ENCODE results near the gene APOBR. TPM values are rescaled to one million over a fixed set of nuclear protein-coding genes. Genes with fewer than 3 reads are reported as not detected.
A peak's percentile ranks its signal among the peaks of the same experiment; 100 is the strongest.

The APOBR gene
- total and polyA plus RNA-seq, 2 of the 13 experiments (the other 11 are each of a cell fraction or from before 2014, with no cell fraction given), result 0.03 TPM; not detected in 1

- no peak for TF ChIP-seq ZNF256 (CRISPR knock-in tag; conservative IDR thresholded peaks at IDR 0.05)
- TF ChIP-seq, protein P1, sequence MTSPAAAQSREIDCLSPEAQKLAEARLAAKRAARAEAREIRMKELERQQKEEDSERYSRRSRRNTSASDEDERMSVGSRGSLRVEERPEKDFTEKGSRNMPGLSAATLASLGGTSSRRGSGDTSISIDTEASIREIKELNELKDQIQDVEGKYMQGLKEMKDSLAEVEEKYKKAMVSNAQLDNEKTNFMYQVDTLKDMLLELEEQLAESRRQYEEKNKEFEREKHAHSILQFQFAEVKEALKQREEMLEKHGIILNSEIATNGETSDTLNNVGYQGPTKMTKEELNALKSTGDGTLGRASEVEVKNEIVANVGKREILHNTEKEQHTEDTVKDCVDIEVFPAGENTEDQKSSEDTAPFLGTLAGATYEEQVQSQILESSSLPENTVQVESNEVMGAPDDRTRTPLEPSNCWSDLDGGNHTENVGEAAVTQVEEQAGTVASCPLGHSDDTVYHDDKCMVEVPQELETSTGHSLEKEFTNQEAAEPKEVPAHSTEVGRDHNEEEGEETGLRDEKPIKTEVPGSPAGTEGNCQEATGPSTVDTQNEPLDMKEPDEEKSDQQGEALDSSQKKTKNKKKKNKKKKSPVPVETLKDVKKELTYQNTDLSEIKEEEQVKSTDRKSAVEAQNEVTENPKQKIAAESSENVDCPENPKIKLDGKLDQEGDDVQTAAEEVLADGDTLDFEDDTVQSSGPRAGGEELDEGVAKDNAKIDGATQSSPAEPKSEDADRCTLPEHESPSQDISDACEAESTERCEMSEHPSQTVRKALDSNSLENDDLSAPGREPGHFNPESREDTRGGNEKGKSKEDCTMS (CRISPR knock-in tag; conservative IDR thresholded peaks at IDR 0.05), result no peak
- TF ChIP-seq ELF1 (CRISPR knock-in tag; IDR thresholded peaks at IDR 0.05), result peak; percentile 100
- peak; percentile 88 for TF ChIP-seq U2AF2 (IDR thresholded peaks at IDR 0.05; ENCODE audit: low read depth, low read length)
- TF ChIP-seq GATAD2A (CRISPR knock-in tag; IDR thresholded peaks at IDR 0.05), result peak; percentile 55; the same call in 1 of the 2 replicates
- TF ChIP-seq ARNT2 (CRISPR knock-in tag; IDR thresholded peaks at IDR 0.05; ENCODE audit: low read depth), result peak; percentile 69
- no peak for TF ChIP-seq DPF2 (CRISPR knock-in tag; IDR thresholded peaks at IDR 0.05; ENCODE audit: borderline replicate concordance, low read depth)
- peak; percentile 92 for TF ChIP-seq HOXA3 (CRISPR knock-in tag; IDR thresholded peaks at IDR 0.05)
- TF ChIP-seq ARNTL (CRISPR knock-in tag; IDR thresholded peaks at IDR 0.05), result peak; percentile 84
- peak; percentile 13; the same call in 1 of the 2 replicates for TF ChIP-seq HNF4A (CRISPR knock-in tag; IDR thresholded peaks at IDR 0.05)
- no peak for TF ChIP-seq ZSCAN29 (CRISPR knock-in tag; conservative IDR thresholded peaks at IDR 0.05)
- no peak for TF ChIP-seq ZMAT3 (CRISPR knock-in tag; conservative IDR thresholded peaks at IDR 0.05)
- TF ChIP-seq ESRRA (CRISPR knock-in tag; IDR thresholded peaks at IDR 0.05; ENCODE audit: low read depth), result peak; percentile 42; the same call in 1 of the 2 replicates
- TF ChIP-seq ZNF598 (CRISPR knock-in tag; IDR thresholded peaks at IDR 0.05; ENCODE audit: borderline replicate concordance), result peak; percentile 85; the same call in 1 of the 2 replicates
- 0 out of 2 replicates have a peak, but pooled peaks have one; percentile 56 for TF ChIP-seq RARG (CRISPR knock-in tag; IDR thresholded peaks at IDR 0.05; ENCODE audit: low read depth)
- TF ChIP-seq HMGXB4 (CRISPR knock-in tag; IDR thresholded peaks at IDR 0.05; ENCODE audit: borderline replicate concordance in 1 of 2, low read depth in 1 of 2), result peak in 1 of 2 experiments; percentile 38; a peak in 2 of 4 replicates
- peak; percentile 92; the same call in 1 of the 2 replicates for TF ChIP-seq MYC (CRISPR knock-in tag; IDR thresholded peaks at IDR 0.05; ENCODE audit: borderline replicate concordance)
- TF ChIP-seq TEAD3 (CRISPR knock-in tag; optimal IDR thresholded peaks at IDR 0.05; ENCODE audit: borderline replicate concordance), result peak; percentile 58
- TF ChIP-seq JDP2 (CRISPR knock-in tag; IDR thresholded peaks at IDR 0.05; ENCODE audit: borderline replicate concordance), result no peak
- TF ChIP-seq ZFY (CRISPR knock-in tag; IDR thresholded peaks at IDR 0.05), result peak; percentile 85
- no peak for TF ChIP-seq ZNF703 (CRISPR knock-in tag; IDR thresholded peaks at IDR 0.05; ENCODE audit: borderline replicate concordance)
- TF ChIP-seq, protein P2, sequence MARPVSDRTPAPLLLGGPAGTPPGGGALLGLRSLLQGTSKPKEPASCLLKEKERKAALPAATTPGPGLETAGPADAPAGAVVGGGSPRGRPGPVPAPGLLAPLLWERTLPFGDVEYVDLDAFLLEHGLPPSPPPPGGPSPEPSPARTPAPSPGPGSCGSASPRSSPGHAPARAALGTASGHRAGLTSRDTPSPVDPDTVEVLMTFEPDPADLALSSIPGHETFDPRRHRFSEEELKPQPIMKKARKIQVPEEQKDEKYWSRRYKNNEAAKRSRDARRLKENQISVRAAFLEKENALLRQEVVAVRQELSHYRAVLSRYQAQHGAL (CRISPR knock-in tag; IDR thresholded peaks at IDR 0.05; ENCODE audit: not compliant biosample characterization), result no peak
- TF ChIP-seq TOE1 (CRISPR knock-in tag; IDR thresholded peaks at IDR 0.05), result no peak
- TF ChIP-seq ZSCAN5A (CRISPR knock-in tag; IDR thresholded peaks at IDR 0.05; ENCODE audit: borderline replicate concordance), result 0 out of 2 replicates have a peak, but pooled peaks have one; percentile 23
Measured at GRCh38 chr16:28491970-28492474, 2.4 kb upstream of the APOBR start, which contains the start of gene CLN3 (continued).

All from HepG2 (cell line).